HG03060 (cell line): ENCODE results near the gene DIO2.

Experiments
- ATAC-seq: cut with Tn5 transposase; IDR thresholded peaks from one replicate; pipeline ENCODE4 v1.9.1; 2021; ENCODE audit warnings: low read depth, moderate number of reproducible peaks; ENCODE audit not compliant: unreplicated experiment

Gene DIO2

DNA sequence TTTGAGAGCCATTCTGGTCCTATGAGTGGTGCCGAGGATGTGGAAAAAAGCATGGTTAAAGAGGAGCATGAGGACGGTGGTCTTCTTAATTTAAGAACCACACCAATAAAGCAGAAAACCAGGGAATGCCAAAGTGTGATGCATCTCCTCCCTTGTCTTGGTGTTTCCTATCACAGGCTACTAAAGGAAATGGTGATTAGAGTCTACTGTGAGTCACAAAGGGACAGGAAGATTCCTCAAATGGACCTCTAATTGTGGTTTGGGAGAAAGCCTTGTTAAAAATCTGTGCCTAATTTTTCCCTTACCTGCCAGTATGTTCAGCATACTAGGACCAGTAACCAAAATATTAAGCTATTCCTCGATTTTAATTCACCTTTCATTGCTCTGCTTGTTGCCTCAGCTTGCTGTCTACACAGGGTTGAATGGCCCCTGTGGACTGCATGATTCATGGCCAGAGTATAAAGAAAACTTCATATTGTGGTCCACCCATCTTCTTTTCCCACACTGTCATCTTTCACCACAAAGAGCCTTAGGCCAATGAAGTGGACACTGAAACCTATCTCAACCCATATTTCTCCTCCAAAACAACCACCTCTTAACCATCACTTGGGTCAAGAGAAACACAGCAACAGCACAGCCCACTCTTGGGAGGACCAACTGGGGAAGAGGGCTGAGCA is 38.8 kb downstream of the DIO2 start:
- no peak for ATAC-seq

DNA sequence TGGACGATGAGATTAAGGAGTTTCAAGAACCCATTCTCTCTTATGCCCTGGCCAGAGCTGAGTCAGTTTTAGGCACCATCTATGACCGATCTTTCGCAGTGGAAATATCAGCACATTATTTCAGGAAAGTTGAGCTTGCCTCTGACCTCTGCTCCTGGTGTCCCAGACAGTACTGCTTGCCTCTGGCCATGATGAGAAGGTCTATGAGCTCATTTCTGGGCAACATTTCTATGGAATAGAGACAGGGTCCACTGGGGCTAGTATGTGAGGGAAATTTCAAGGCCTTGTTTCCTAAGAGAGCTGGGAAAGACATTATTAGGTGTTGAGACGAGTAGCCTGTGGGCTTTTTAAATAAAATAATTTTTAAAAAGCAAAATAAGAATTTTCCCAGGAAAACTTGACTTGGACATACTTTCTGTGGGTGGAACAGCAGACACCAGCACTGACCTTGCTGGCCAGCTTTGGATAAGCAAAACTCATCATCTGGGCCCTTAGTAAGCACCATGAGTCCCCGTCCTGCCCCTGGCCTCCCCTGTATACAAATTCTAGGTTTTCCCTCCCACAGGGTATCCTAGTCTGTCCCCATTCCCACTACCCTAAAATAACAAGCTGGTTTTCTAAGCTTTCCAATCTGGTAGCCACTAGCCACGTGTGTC is 43.4 kb downstream of the DIO2 start:
- no peak for ATAC-seq

DNA sequence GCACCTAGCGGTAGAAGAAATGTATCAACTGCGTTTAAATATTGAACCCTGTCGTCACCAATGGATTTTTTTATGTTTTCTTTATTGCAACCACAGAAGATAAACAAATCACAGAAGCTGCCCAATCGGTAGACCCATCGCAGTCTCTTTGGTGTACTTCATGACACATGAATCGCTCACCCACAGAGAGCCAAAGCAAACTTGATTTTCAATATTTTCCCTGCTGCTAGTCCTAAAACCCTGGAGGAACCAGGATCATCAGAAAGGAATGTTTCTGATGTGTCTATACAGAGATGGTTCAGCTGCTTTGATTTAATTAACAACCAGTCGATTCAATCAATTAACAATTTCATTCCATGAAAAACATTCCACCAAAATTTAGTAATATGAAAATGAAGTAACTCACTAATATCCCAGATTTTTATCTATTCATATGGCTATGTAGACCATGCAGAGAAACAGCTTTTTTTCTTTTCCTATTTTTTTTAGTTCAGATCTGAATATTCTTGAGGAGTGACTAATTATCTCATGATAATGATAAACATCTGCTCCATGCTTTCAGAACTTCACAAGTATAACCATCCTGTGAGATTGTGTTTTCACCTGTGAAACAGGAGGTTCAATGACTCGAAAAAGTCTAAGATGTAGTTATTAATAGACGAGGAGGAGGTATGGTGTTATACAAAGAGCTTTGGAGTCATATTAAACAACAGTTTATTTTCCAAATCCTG is 46.1 kb downstream of the DIO2 start:
- no peak for ATAC-seq

DNA sequence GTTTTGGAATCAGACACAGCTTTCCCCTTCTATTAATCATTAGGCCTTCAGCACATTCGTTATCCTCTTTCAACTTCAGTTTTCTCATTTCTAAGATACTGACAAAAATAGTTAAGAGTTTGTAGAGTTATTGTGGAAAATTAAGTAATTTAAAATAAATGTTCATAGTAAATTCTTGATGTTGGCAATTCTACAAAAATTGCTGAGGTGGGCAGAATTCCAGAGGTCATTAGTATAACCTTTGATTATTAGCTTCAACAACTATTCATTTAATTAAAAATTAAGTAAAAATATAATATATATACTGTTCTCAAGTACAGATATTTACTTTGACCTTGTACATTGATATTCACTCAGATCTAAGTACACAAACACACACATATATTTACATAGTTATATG is 58.5 kb downstream of the DIO2 start:
- ATAC-seq = no peak

DNA sequence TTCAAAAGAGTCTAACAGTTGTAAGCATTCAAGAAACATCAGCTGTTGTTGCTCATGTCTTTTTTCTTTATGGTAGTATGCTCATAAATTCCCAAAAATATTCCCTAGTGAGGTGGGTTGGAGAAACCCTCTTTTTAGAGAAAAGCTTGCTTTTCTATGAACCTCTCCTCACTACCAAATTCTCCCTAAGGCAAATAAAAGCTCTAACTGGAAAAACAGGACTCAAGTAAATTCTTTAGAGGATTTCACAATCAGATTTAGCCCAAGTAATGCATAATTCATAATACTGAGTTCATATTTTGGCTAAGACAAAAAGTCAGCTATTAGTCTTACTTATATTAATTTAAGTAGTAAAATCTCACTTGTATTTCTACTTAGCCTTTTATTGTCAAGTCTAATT is 59.1 kb downstream of the DIO2 start:
- no peak for ATAC-seq

DNA sequence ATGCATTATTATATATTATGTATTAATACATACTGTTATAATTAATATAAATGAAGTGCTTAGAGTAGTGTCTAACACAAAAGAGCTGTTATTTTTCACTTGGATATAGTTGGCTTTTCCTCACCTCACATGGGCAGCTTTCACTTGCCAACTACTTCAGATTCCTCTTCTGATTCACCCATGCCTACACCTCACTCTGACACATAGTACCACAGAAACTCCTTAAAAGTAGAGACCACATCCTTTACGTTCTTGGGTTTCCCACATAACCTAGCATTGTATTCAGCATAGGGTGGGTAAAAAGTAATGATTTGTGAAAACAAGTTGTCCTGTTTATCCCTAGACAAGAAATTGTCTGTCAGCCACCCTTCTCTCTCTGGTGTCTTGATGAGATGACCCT is 61.0 kb downstream of the DIO2 start:
- ATAC-seq = no peak
